Measurements from ENCODE around the gene P2RY2. TPM values are rescaled to one million over a fixed set of nuclear protein-coding genes. Genes with fewer than 3 reads are reported as not detected.

The P2RY2 gene
- polyA plus RNA-seq: not detected in 2 replicates
- polyA minus RNA-seq: not detected in 2 replicates

DNA sequence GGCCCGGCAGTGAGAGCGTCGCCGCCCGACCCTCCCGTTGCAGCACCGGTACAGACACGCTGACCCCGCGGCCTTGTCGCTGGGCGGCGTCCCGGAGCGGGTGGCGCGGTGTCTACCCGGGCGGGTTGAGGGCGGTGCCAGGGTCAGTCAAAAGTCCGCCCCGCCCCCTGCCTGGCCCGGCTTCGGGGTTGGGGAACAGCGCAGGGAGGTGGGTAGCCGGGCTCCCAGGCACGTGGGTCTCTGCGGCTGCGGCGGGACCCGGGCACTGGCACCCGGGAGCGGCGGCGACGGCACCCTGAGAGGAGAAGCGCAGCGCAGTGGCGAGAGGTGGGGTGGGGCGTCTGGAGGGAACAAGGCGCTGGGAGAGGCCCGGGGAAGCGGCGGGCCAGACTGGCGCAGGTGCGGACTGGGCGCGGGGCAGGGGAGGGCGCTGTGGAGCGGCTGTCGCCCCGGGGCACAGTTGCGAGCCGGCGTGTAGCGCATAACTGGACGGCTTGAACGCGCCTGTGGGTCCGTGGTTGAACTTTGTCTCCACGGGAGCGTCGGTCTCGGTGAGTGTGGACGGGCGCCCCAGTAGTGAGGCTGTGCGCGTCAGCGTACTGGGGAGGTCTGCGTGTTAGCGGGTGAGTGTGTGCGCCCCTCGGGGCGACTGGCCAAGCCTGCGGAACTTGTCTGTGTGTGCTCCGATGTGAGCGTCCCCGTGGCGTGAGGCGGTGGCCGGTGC lies at the start of gene P2RY2:
P2RY2 (plus strand) TSS at position 176 of the 724 bp plus-strand sequence. CDS start 15,879 bp downstream, outside the sequence.
- Histone ChIP-seq H3K27me3 (ENCODE audit: insufficient read depth, low read depth, low read length) (peaks cover 27% of the 10 kb centered on the region), H3K79me2 (replicated peaks; ENCODE audit: insufficient read depth, low read length) (no peaks in the 10 kb centered on the region), H3K36me3 (ENCODE audit: insufficient read depth, low read length) (no peaks in the 10 kb centered on the region), H2AFZ (ENCODE audit: low read depth, low read length) (no peak within 1 kb of the TSS), H3K9me2 (ENCODE audit: insufficient read depth, low read length) (no peaks in the 10 kb centered on the region), H3K9me3 (ENCODE audit: low read length) (no peaks in the 10 kb centered on the region), H3K4me2 (ENCODE audit: low read length) (no peak within 1 kb of the TSS), H3K9ac (ENCODE audit: low read length) (no peak within 1 kb of the TSS), H3K4me3 (ENCODE audit: low read length) (peak within 1 kb of the TSS; percentile 59), H4K20me1 (ENCODE audit: insufficient read depth) (no peaks in the 10 kb centered on the region), H3K27ac (ENCODE audit: low read length) (no peak within 1 kb of the TSS), H3F3A (ENCODE audit: insufficient read depth, low read length, poor library complexity, severe bottlenecking) (no peaks in the 10 kb centered on the region)
- TF ChIP-seq POLR2AphosphoS5 (IDR thresholded peaks at IDR 0.05): no peak
- no peak for TF ChIP-seq RAD21 (conservative IDR thresholded peaks at IDR 0.05)
- no peak for TF ChIP-seq TAF1 (IDR thresholded peaks at IDR 0.05; ENCODE audit: low read depth)
- TF ChIP-seq SMC3 (conservative IDR thresholded peaks at IDR 0.05; ENCODE audit: poor library complexity): no peak
- TF ChIP-seq, protein P1, sequence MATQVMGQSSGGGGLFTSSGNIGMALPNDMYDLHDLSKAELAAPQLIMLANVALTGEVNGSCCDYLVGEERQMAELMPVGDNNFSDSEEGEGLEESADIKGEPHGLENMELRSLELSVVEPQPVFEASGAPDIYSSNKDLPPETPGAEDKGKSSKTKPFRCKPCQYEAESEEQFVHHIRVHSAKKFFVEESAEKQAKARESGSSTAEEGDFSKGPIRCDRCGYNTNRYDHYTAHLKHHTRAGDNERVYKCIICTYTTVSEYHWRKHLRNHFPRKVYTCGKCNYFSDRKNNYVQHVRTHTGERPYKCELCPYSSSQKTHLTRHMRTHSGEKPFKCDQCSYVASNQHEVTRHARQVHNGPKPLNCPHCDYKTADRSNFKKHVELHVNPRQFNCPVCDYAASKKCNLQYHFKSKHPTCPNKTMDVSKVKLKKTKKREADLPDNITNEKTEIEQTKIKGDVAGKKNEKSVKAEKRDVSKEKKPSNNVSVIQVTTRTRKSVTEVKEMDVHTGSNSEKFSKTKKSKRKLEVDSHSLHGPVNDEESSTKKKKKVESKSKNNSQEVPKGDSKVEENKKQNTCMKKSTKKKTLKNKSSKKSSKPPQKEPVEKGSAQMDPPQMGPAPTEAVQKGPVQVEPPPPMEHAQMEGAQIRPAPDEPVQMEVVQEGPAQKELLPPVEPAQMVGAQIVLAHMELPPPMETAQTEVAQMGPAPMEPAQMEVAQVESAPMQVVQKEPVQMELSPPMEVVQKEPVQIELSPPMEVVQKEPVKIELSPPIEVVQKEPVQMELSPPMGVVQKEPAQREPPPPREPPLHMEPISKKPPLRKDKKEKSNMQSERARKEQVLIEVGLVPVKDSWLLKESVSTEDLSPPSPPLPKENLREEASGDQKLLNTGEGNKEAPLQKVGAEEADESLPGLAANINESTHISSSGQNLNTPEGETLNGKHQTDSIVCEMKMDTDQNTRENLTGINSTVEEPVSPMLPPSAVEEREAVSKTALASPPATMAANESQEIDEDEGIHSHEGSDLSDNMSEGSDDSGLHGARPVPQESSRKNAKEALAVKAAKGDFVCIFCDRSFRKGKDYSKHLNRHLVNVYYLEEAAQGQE (IDR thresholded peaks at IDR 0.05; ENCODE audit: borderline replicate concordance): no peak
- no peak for TF ChIP-seq EP300 (conservative IDR thresholded peaks at IDR 0.05; ENCODE audit: poor library complexity, severe bottlenecking)
- TF ChIP-seq CTCF (IDR thresholded peaks at IDR 0.05; ENCODE audit: poor library complexity, severe bottlenecking): peak; percentile 50
- no peak for TF ChIP-seq EZH2 (IDR thresholded peaks at IDR 0.05; ENCODE audit: borderline replicate concordance, insufficient read depth, low read length, poor library complexity, severe bottlenecking)
- no peak for TF ChIP-seq MXI1 (conservative IDR thresholded peaks at IDR 0.05; ENCODE audit: poor library complexity, severe bottlenecking)

GRCh38 chr11:73168925-73169579 lies 49.0 kb upstream of the P2RY2 start:
- Histone ChIP-seq H3K27ac (ENCODE audit: low read length) (no peak overlapping the region), H3K36me3 (ENCODE audit: insufficient read depth, low read length) (no peaks in the 10 kb centered on the region), H3K27me3 (ENCODE audit: insufficient read depth, low read depth, low read length) (no peaks in the 10 kb centered on the region), H3K9ac (ENCODE audit: low read length) (no peak overlapping the region), H2AFZ (ENCODE audit: low read depth, low read length) (no peak overlapping the region), H3K4me2 (ENCODE audit: low read length) (no peak overlapping the region), H4K20me1 (ENCODE audit: insufficient read depth) (no peaks in the 10 kb centered on the region), H3K9me2 (ENCODE audit: insufficient read depth, low read length) (no peaks in the 10 kb centered on the region), H3K4me3 (ENCODE audit: low read length) (no peak overlapping the region), H3K9me3 (ENCODE audit: low read length) (no peaks in the 10 kb centered on the region), H3K79me2 (replicated peaks; ENCODE audit: insufficient read depth, low read length) (no peaks in the 10 kb centered on the region), H3F3A (ENCODE audit: insufficient read depth, low read length, poor library complexity, severe bottlenecking) (no peaks in the 10 kb centered on the region)
- TF ChIP-seq SMC3 (conservative IDR thresholded peaks at IDR 0.05; ENCODE audit: poor library complexity): no peak
- TF ChIP-seq, protein P1 (IDR thresholded peaks at IDR 0.05; ENCODE audit: borderline replicate concordance): no peak
